Endothelial cell of umbilical vein (primary cell): ENCODE measurements around the gene TIPARP. TPM values are rescaled to one million over a fixed set of nuclear protein-coding genes. Genes with fewer than 3 reads are reported as not detected.

Experiments
- BruUV-seq: library from RNA; stranded (reverse); fragments of 400-500 nt; replicated peaks from 2 replicates; lab custom pipeline; 2021; lab: Mats Ljungman, UMichigan
- CTCF ChIA-PET: fragments of 300-600, 350-600 bp; sonication (Branson Sonifier 250); formaldehyde crosslinking; loops from one replicate; lab custom pipeline; 2021; ENCODE audit warnings: antibody characterized with exemption, inconsistent platforms; lab: Charles Lee
- POLR2A ChIA-PET: fragments of 300-600, 350-600 bp; sonication (Branson Sonifier 250); formaldehyde crosslinking; loops from one replicate; lab custom pipeline; 2021; ENCODE audit warnings: antibody characterized with exemption, inconsistent platforms; lab: Charles Lee
- DNase-seq: peaks from one replicate; pipeline ENCODE4 v3.0.0-alpha.2; 2011; ENCODE audit warnings: low read depth, low spot score
- FAIRE-seq: peaks from 2 replicates; lab custom pipeline; 2011; peaks lifted over from hg19 to GRCh38; lab: Jason Lieb, UNC
- H2AFZ ChIP-seq: 2 replicates; pipeline ENCODE4 v1.6.0; 2012; ENCODE audit warnings: low read depth, low read length, control low read depth, inconsistent platforms
- H3K27ac ChIP-seq: 2 replicates; pipeline ENCODE4 v1.5.1; 2011; ENCODE audit warnings: low read depth, mild to moderate bottlenecking, control low read depth, low read length, moderate library complexity; ENCODE audit not compliant: insufficient read depth
- H3K27me3 ChIP-seq, 2 experiments: 2 replicates each; pipeline versions ENCODE4 v1.6.0 to v1.6.1; 2011; ENCODE audit warnings: low read length in 2 of 2, mixed read lengths in 1 of 2; ENCODE audit not compliant: control insufficient read depth in 2 of 2, insufficient read depth in 2 of 2
- H3K36me3 ChIP-seq, 2 experiments: 2 replicates in 1 of 2; 3 replicates in 1 of 2; pipeline ENCODE4 v1.5.1; 2011; ENCODE audit warnings: low read length in 2 of 2, mild to moderate bottlenecking in 1 of 2, moderate library complexity in 1 of 2; ENCODE audit not compliant: control insufficient read depth in 2 of 2, insufficient read depth in 2 of 2; ENCODE audit errors: extremely low read depth in 1 of 2
- H3K4me1 ChIP-seq: 3 replicates; pipeline ENCODE4 v1.5.1; 2011; ENCODE audit warnings: mild to moderate bottlenecking, low read length; ENCODE audit not compliant: control insufficient read depth, insufficient read depth; ENCODE audit errors: extremely low read depth
- H3K4me2 ChIP-seq: 2 replicates; pipeline ENCODE4 v1.6.1; 2011; ENCODE audit warnings: low read length, control low read depth, mixed read lengths; ENCODE audit not compliant: insufficient read depth
- H3K4me3 ChIP-seq, 3 experiments: fragments of 200-600 bp in 1 of 3; sonication (generic), shearing (Covaris generic) in 1 of 3; replicated peaks in 1 of 3; 2 replicates each; pipeline ENCODE4 v1.5.1; 2011 to 2016; ENCODE audit warnings: control low read depth in 3 of 3, low read length in 3 of 3, mild to moderate bottlenecking in 2 of 3, inconsistent platforms in 1 of 3, low read depth in 1 of 3, moderate library complexity in 1 of 3; ENCODE audit not compliant: insufficient read depth in 1 of 3
- H3K79me2 ChIP-seq: 2 replicates; pipeline ENCODE4 v1.6.0; 2012; ENCODE audit warnings: low read length, inconsistent platforms; ENCODE audit not compliant: control insufficient read depth, insufficient read depth
- H3K9ac ChIP-seq: replicated peaks from 2 replicates; pipeline ENCODE3; 2011; ENCODE audit warnings: low read length, control low read depth; ENCODE audit not compliant: insufficient read depth; ENCODE audit errors: extremely low read depth
- H3K9me1 ChIP-seq: replicated peaks from 3 replicates; pipeline ENCODE4 v1.6.0; 2011; ENCODE audit warnings: mild to moderate bottlenecking, low read length; ENCODE audit not compliant: control insufficient read depth, insufficient read depth; ENCODE audit errors: extremely low read depth
- H3K9me3 ChIP-seq: replicated peaks from 2 replicates; pipeline ENCODE4 v1.5.1; 2012; ENCODE audit warnings: low read length, inconsistent platforms; ENCODE audit not compliant: control insufficient read depth, insufficient read depth
- H4K20me1 ChIP-seq: replicated peaks from 2 replicates; pipeline ENCODE3; 2011; ENCODE audit warnings: mild to moderate bottlenecking, low read length; ENCODE audit not compliant: control insufficient read depth, insufficient read depth; ENCODE audit errors: extremely low read depth
- EZH2 ChIP-seq: IDR thresholded peaks from 2 replicates; pipeline ENCODE4 v1.6.1; 2012; ENCODE audit warnings: borderline replicate concordance, low read depth, mild to moderate bottlenecking, moderate library complexity, low read length, inconsistent platforms; ENCODE audit not compliant: severe bottlenecking
- FOS ChIP-seq: IDR thresholded peaks from 2 replicates; pipeline ENCODE4 v1.6.1; 2011; ENCODE audit warnings: mild to moderate bottlenecking, low read length, moderate library complexity, borderline replicate concordance; ENCODE audit not compliant: insufficient read depth
- GATA2 ChIP-seq: IDR thresholded peaks from 2 replicates; pipeline ENCODE4 v1.7.0; 2011; ENCODE audit warnings: low read depth, mild to moderate bottlenecking, moderate library complexity, mixed read lengths, low read length; ENCODE audit not compliant: insufficient read length, insufficient read depth
- JUN ChIP-seq: IDR thresholded peaks from 2 replicates; pipeline ENCODE4 v1.6.1; 2011; ENCODE audit warnings: borderline replicate concordance, low read depth; ENCODE audit not compliant: insufficient read length, insufficient read depth
- MYC ChIP-seq: IDR thresholded peaks from one replicate; pipeline ENCODE4 v1.6.1; 2011; ENCODE audit warnings: mild to moderate bottlenecking, low read depth, low read length
- POLR2A ChIP-seq: IDR thresholded peaks from 2 replicates; pipeline ENCODE4 v1.6.1; 2012; ENCODE audit warnings: low read depth, mild to moderate bottlenecking, control low read depth, low read length
- dilution Hi-C: fragments of 300-500 bp; cut with MboI; formaldehyde crosslinking; loops from one replicate; pipeline ENCODE4 v1.15.0; 2019; ENCODE audit warnings: low sequenced_read_pairs; ENCODE audit not compliant: extremely low pct_ligation_motif_present
- intact Hi-C: fragments of 100-400 bp; cut with micrococcal nuclease; formaldehyde crosslinking; loops from one replicate; pipeline ENCODE4 v1.10.0; 2022
- polyA plus RNA-seq, 4 experiments: library from polyadenylated mRNA; depleted of rRNA in 3 of 4; stranded (reverse) in 3 of 4; unstranded in 1 of 4; fragments of >200 nt; gene quantifications; 2 replicates each; pipeline versions ENCODE4 v1.2.1 to v1.2.3, GENCODE V29; 2011 to 2012; ENCODE audit warnings: missing spikeins in 1 of 4
- total RNA-seq: library from RNA; stranded (reverse); gene quantifications from 2 replicates; pipeline ENCODE4 v1.2.3, GENCODE V29; 2021
- TF ChIP-seq, protein P1 (sequence below), 2 donors: IDR thresholded peaks; 1 replicate in 1 of 2; 2 replicates in 1 of 2; pipeline ENCODE4 v1.5.1; 2011; ENCODE audit warnings: low read length in 2 of 2, mild to moderate bottlenecking in 2 of 2, moderate library complexity in 2 of 2, control low read depth in 1 of 2, inconsistent platforms in 1 of 2, low read depth in 1 of 2; ENCODE audit not compliant: insufficient read depth in 1 of 2; ENCODE audit errors: extremely low read depth in 1 of 2

TIPARP gene
- total and polyA plus RNA-seq, 2 donors (not counting 3 experiments of a cell fraction or from before 2014, with no cell fraction given): 9.1 to 21.2 TPM

DNA sequence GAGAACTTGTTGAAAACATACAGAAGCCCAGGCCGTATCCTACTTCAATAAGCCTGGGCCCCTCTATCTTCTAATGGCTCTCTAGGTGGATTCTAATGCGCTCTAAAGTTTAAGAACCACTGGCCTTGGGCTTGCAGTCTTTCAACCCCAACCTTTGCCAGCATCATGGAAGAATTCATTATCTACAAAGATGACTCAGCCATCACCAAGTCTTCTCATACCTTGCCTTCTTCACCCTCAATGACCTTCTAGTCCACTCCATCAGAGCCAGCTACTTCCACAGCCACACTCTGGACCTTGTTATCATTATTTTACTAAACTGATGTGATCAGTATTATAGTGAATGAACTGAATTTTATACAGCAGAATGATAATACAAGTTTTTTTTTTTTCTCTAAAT lies 16.9 kb upstream of the TIPARP start:
- Histone ChIP-seq H3K79me2 (no peaks in the 10 kb centered on the region), H3K4me3 (no peak overlapping the region), H4K20me1 (no peaks in the 10 kb centered on the region), H3K27ac (no peak overlapping the region), H3K4me1 (no peaks in the 10 kb centered on the region), H3K9me1 (no peaks in the 10 kb centered on the region), H2AFZ (no peak overlapping the region), H3K4me2 (no peak overlapping the region), H3K27me3 (no peaks in the 10 kb centered on the region), H3K9me3 (no peaks in the 10 kb centered on the region), H3K36me3 (no peaks in the 10 kb centered on the region), H3K9ac (no peak overlapping the region)
- intact Hi-C loops: no loop called here
- BruUV-seq: no TSS peak
- dilution Hi-C loops: no loop called here
- POLR2A ChIA-PET: no interaction called here
- CTCF ChIA-PET: no interaction called here
- DNase-seq: no peak
- FAIRE-seq: no peak
- no peak for TF ChIP-seq EZH2
- TF ChIP-seq MYC: no peak
- no peak for TF ChIP-seq JUN
- TF ChIP-seq, protein P1, sequence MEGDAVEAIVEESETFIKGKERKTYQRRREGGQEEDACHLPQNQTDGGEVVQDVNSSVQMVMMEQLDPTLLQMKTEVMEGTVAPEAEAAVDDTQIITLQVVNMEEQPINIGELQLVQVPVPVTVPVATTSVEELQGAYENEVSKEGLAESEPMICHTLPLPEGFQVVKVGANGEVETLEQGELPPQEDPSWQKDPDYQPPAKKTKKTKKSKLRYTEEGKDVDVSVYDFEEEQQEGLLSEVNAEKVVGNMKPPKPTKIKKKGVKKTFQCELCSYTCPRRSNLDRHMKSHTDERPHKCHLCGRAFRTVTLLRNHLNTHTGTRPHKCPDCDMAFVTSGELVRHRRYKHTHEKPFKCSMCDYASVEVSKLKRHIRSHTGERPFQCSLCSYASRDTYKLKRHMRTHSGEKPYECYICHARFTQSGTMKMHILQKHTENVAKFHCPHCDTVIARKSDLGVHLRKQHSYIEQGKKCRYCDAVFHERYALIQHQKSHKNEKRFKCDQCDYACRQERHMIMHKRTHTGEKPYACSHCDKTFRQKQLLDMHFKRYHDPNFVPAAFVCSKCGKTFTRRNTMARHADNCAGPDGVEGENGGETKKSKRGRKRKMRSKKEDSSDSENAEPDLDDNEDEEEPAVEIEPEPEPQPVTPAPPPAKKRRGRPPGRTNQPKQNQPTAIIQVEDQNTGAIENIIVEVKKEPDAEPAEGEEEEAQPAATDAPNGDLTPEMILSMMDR (IDR thresholded peaks at IDR 0.05; ENCODE audit: extremely low read depth in 1 of 2, insufficient read depth in 1 of 2, low read depth in 1 of 2, low read length in 2 of 2): no peak
- TF ChIP-seq FOS: no peak
- TF ChIP-seq POLR2A: no peak
- no peak for TF ChIP-seq GATA2
